ENCODE results near the gene LRRC32. TPM values are rescaled to one million over a fixed set of nuclear protein-coding genes. Genes with fewer than 3 reads are reported as not detected.

The LRRC32 gene
- total RNA-seq, 2 experiments from 2014 or later, result 4.7 to 5.7 TPM

DNA sequence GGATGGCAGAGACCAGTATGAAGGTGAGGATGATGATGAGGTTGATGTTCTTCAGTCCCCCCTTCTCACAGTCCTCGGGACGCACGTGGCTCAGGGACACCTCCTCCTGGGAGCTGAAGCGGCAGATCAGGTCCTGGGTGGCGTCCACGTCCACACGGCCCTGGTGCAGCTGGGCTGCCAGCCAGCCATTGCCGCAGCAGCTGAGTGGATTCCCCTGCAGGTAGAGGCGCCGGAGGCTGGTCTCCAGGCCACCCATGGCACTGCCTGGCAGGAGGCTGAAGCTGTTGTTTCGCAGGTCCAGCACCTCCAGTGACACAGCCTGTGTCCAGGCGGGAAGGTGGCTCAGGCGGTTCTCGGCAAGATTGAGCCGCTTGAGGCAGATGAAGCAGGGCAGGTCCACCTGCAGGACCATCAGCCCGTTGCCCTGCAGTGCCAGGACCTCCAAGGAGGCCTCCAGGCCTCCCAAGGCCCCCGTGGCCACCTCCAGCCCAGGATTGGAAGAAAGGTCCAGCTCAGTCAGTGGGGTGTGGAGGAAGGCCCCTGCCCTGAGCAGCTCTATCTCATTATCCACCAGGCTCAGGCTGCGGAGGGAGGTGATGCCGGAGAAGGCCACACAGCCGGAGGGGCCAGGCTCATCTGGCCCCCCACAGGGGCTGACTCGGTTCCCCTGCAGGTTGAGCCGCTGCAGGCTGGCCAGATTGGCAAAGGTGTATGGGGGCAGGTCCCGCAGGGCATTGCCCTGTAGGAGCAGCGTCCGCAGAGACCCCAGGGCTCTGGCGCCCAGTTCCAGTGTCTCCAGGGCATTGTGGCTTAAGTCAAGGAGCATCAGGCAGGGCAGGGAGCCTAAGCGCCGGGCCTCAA, 10.6 kb downstream of the LRRC32 start:
- Mint-ChIP-seq H3K27me3 (no peaks in the 10 kb centered on the region), H3K36me3 (ENCODE audit: low read depth) (no peaks in the 10 kb centered on the region), H3K27ac (no peak overlapping the region), H3K4me1 (peaks cover 5% of the 10 kb centered on the region), H3K4me3 (no peak overlapping the region), H3K9me3 (ENCODE audit: low read depth) (no peaks in the 10 kb centered on the region)
- no peak for ATAC-seq
- no peak for DNase-seq
- POLR2A ChIA-PET, result no interaction called here
- CTCF ChIA-PET, result no interaction called here
- intact Hi-C loops (cut with DNase I, micrococcal nuclease), result no loop called here

DNA sequence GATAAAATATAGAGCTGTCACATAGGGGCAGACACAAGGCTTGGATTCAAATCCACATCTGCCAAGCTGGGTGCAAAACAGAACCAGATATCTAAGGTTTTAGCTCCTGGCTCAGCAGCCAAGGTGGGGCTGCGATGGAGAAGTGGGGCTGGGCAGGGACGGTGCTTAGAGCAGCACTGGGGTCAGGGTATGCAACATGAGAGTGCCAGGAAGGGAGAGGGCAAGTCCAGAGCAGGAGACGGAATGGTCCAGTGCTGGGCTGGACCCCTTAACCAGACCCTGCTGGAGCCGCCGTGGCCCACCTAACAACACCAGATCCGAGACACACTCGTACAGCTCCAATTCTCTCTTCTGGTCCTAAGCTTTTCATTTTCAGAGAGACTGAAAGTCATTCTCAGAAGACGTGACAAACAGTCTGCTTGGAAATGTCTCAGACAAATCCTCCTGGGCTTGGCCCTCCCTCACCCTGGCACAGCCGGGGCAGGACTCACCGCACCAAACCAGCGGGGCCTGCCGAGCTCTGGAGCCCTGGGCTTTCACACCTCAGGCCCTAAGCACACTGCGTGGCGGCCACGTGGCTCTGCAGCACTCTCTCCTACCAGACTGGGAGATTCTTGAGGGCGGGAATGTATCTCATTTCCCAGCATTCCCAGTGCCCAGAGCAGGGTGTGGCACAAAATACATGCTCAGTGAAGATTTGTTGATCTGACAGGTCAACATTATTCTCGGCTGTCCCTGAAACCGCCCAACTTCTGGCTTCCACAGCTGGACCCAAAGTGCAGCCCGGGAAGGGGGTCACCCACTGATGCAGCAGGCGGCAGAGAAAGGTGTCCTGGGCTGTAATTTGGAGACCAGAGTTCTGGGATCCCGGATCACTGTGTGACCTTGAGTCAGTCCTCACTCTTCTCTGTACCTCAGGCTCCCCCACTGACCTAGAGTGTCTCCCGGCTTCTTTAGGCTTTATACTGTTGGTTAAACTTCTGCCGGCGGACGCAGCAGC, 11.6 kb downstream of the LRRC32 start:
- Mint-ChIP-seq H3K27ac (no peak overlapping the region), H3K27me3 (peaks cover 3% of the 10 kb centered on the region), H3K9me3 (ENCODE audit: low read depth) (no peaks in the 10 kb centered on the region), H3K4me3 (no peak overlapping the region), H3K4me1 (no peaks in the 10 kb centered on the region), H3K36me3 (ENCODE audit: low read depth) (no peaks in the 10 kb centered on the region)
- ChIA-PET POLR2A (no interaction called here), CTCF (interaction anchor here (1.5 kb wide), 1 partner anchor 21 kb away, joined by 8 read pairs; no protein-coding TSS in a partner anchor)
- DNase-seq (no peak), ATAC-seq (no peak)
- intact Hi-C loops (cut with DNase I, micrococcal nuclease), result no loop called here

DNA sequence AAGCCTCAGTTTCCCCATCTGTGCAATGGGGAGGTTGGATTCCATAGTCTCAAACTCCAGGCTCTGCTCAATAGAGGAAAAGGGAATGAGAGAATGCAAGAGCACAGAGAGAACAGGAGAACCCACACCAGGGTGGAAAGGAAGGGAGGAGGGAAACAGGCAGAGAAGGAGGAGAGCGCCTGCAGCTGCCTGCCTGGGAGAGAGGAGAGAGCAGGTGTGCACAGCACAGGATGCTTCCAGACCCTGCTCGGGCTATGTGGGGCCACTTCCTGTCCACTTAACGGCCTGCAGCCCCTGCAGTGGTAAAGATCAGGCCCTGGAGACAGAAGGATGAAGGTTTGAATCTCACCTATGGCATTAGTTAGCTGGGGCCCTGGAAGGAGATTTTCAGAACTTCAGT, 12.3 kb downstream of the LRRC32 start:
- no peaks in the 10 kb centered on the region for H3K9me3 Mint-ChIP-seq (ENCODE audit: low read depth)
- ATAC-seq (no peak), DNase-seq (no peak)
- intact Hi-C loops (cut with DNase I, micrococcal nuclease), result no loop called here
- CTCF ChIA-PET, result interaction anchor here (1.5 kb wide), 1 partner anchor 22 kb away, joined by 8 read pairs; no protein-coding TSS in a partner anchor
- no peaks in the 10 kb centered on the region for H3K36me3 Mint-ChIP-seq (ENCODE audit: low read depth)
- H3K27me3 Mint-ChIP-seq, result peaks cover 5% of the 10 kb centered on the region
- POLR2A ChIA-PET, result no interaction called here
- H3K27ac Mint-ChIP-seq, result no peak overlapping the region
- no peaks in the 10 kb centered on the region for H3K4me1 Mint-ChIP-seq
- no peak overlapping the region for H3K4me3 Mint-ChIP-seq

DNA sequence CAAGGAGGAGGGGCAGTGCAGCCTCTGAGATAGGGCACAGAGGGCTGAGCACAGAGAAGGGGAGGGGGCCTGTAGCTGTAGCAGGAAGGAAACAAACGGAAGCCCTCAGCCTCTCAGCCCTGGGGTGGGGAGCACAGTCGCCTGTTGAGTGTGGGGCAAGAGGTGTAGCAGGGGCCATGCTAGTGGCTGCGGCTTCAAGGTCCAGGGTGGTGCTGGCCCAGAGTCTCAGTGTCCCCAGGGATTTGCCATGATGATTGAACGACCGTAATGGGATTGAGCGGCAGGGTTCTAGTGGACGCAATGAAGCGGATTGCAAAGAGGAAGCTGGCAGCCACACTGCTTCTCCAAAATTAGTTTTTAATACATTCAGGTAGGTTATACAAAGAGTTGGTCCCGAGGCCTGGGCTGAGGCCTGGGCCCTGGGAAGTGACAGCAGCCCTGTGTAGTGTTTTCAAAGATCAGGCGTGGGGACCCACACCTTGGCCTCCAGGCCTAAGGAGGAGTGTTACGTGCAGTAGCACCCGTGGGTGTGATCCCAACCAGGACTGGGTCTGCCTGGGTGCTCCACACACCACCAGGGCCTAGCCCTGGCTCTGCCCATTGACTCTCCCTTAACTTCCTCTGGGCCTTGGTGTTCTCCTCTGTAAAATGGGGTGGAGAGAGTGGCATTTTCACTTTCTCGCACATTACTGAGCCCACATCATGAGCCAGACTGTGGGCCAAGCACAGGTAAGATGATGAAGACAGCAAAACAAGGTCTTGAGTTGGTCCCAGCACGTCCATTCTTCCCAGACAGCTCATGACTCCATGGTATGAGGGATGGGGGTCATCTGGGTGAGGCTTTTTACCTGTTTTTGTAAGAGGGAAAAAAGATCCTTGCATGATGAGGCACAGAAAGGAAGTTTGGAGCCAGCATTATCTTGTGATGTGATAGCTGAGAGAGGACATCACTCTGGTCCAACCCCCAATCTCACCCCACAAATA, 13.1 kb downstream of the LRRC32 start:
- Mint-ChIP-seq H3K4me1 (no peaks in the 10 kb centered on the region), H3K27me3 (peaks cover 5% of the 10 kb centered on the region), H3K9me3 (ENCODE audit: low read depth) (no peaks in the 10 kb centered on the region), H3K36me3 (ENCODE audit: low read depth) (no peaks in the 10 kb centered on the region), H3K4me3 (no peak overlapping the region), H3K27ac (no peak overlapping the region)
- POLR2A ChIA-PET, result no interaction called here
- CTCF ChIA-PET, result interaction anchor here (0.7 to 1.5 kb wide), 2 partner anchors 22 to 1180 kb away, joined by 4 to 8 read pairs; no protein-coding TSS in a partner anchor
- ATAC-seq (no peak), DNase-seq (no peak)
- intact Hi-C loops (cut with DNase I, micrococcal nuclease), result no loop called here

DNA sequence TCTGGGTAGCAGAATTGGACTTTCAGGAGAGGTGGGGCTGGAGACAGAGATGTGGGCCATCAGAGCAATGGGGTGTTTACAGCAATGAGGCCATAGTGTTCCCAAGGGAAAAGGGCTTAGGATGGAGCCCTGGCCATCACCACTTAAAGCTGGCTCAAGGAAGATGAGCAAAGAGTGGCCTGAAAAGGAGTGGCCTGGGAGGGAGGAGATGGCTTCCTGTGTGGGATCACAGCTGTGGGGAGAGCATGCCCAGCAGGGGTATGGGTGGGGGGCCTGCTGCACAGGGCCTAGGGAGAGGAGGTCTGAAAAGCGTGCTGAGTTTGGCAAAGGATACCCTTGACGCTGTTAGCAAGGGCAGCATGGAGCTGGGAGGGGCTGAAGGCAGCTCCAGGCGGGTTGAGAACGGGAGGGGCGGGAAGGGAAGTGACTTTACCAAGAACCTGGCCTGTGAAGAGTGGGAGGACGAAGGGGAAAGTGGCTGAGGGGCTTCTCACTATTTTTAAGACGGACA, 13.9 kb downstream of the LRRC32 start:
- DNase-seq (no peak), ATAC-seq (no peak)
- Mint-ChIP-seq H3K4me3 (no peak overlapping the region), H3K27me3 (peaks cover 5% of the 10 kb centered on the region), H3K27ac (no peak overlapping the region), H3K9me3 (ENCODE audit: low read depth) (no peaks in the 10 kb centered on the region), H3K4me1 (no peaks in the 10 kb centered on the region), H3K36me3 (ENCODE audit: low read depth) (no peaks in the 10 kb centered on the region)
- intact Hi-C loops (cut with DNase I, micrococcal nuclease), result no loop called here
- ChIA-PET POLR2A (no interaction called here), CTCF (no interaction called here)

DNA sequence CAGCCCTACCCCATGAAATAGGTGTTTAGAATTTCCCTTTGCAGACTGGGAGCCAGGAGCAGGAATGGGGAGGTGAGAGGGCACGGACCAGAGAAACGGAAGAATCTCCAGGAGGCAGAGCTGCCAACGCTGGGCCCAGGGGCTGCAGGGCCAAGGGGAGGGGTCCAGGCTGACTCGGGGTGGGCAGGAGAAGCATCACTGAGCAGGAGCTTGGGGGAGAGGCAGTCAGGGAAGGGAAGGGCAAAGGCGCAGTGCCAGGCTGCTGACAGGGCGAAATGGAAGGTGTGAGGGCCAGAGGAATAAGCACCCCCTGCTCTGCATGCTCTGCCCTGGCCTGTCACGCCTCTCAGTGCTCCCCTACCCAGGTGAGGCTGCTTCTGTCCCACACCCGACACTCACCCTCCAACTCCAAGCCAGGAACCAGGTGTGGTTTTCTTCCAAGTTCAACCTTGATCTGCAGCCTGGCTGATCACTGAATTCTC, 14.5 kb downstream of the LRRC32 start:
- POLR2A ChIA-PET, result no interaction called here
- peaks cover 5% of the 10 kb centered on the region for H3K27me3 Mint-ChIP-seq
- H3K4me1 Mint-ChIP-seq, result no peaks in the 10 kb centered on the region
- H3K4me3 Mint-ChIP-seq, result no peak overlapping the region
- H3K9me3 Mint-ChIP-seq (ENCODE audit: low read depth), result no peaks in the 10 kb centered on the region
- ATAC-seq, result no peak
- no peak overlapping the region for H3K27ac Mint-ChIP-seq
- H3K36me3 Mint-ChIP-seq (ENCODE audit: low read depth), result no peaks in the 10 kb centered on the region
- CTCF ChIA-PET, result no interaction called here
- no peak for DNase-seq
- intact Hi-C loops (cut with DNase I, micrococcal nuclease), result no loop called here

DNA sequence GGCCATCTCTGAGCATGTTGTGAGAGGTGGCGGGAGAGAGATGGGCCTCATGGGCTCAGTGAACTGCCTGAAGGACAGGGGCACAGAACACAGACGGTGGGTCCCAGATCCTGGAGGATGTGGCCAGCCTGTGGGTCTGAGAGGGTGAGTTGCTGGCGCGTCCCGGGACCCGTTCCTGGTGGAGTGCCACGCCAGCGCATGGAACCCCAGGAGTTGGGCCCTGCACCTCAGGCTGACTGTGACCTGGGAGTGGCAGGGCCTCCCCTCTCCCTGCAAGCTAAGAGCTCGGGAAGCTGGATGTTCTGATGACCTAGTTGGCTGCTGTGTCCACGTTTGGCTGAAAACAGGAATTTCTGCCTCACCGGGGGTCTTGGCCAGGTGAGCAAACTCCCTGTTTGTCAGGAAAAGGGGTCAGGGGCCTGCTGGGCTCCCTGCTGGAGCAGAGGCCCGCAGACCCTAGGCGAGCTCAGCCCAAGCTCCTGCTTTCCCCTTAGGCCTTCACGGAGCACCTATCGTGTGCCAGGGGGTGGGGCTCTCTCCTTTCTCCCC, 15.0 kb downstream of the LRRC32 start:
- ChIA-PET CTCF (no interaction called here), POLR2A (no interaction called here)
- Mint-ChIP-seq H3K4me3 (no peak overlapping the region), H3K4me1 (no peaks in the 10 kb centered on the region), H3K27me3 (peaks cover 7% of the 10 kb centered on the region), H3K36me3 (ENCODE audit: low read depth) (no peaks in the 10 kb centered on the region), H3K9me3 (ENCODE audit: low read depth) (no peaks in the 10 kb centered on the region), H3K27ac (no peak overlapping the region)
- no peak for ATAC-seq
- intact Hi-C loops (cut with DNase I, micrococcal nuclease), result no loop called here
- DNase-seq, result no peak

DNA sequence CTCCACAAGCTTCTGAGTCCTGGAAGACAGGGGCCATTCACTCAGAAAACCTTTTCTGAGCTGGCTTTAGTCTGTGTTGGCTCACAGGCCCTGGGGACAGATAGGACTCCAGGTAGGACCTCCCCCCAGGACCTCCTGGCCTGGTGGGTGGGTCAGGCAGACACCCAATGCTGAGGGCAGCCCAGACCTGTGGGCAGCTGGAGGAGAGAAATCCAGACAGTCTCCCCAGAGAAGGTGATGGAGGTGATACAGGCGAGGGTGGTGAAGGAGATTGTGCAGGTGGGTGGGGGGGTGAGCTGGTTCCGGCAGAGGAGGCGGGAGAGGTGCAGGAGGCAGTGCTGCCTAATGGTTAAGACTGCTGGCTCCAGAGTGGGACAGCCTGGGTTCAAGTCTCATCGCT, 15.6 kb downstream of the LRRC32 start:
- ATAC-seq (no peak), DNase-seq (no peak)
- ChIA-PET POLR2A (no interaction called here), CTCF (interaction anchor here (1.1 kb wide), 1 partner anchor 16 kb away, joined by 3 read pairs; no protein-coding TSS in a partner anchor)
- no peaks in the 10 kb centered on the region for H3K4me1 Mint-ChIP-seq
- no peaks in the 10 kb centered on the region for H3K36me3 Mint-ChIP-seq (ENCODE audit: low read depth)
- intact Hi-C loops (cut with DNase I, micrococcal nuclease), result no loop called here
- no peaks in the 10 kb centered on the region for H3K9me3 Mint-ChIP-seq (ENCODE audit: low read depth)
- no peak overlapping the region for H3K4me3 Mint-ChIP-seq
- H3K27me3 Mint-ChIP-seq, result peaks cover 9% of the 10 kb centered on the region
- H3K27ac Mint-ChIP-seq, result no peak overlapping the region

DNA sequence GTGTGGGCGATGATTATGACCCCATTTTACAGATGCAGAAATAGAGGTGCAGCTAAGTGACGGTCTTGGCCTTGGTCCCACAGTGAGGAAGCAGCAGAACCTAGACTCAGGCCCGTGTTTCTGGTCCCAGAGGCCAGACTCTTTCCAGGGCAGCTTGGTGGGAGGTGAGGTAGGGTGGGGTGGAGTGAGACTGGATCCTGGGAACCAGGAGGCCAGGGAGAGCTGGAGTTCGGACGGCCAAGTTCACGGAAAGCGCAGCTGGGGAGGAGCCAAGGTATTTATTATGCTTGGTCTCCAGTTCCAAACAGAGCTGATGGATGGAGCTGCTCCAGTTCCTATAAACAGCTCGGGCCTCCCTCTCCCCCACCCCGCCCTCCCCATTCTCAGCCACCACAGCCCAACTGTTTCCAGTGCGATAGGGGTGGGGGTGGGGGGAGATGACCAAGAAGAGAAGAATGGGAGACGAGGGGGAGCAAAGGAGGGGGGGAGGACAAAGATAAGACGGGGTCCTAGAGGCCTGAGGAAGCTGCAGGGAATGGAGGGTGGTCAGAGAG, 16.2 kb downstream of the LRRC32 start:
- H3K27ac Mint-ChIP-seq, result no peak overlapping the region
- DNase-seq (no peak), ATAC-seq (no peak)
- no peaks in the 10 kb centered on the region for H3K4me1 Mint-ChIP-seq
- ChIA-PET CTCF (interaction anchor here (1.1 kb wide), 1 partner anchor 17 kb away, joined by 3 read pairs; no protein-coding TSS in a partner anchor), POLR2A (no interaction called here)
- no peaks in the 10 kb centered on the region for H3K36me3 Mint-ChIP-seq (ENCODE audit: low read depth)
- intact Hi-C loops (cut with DNase I, micrococcal nuclease), result no loop called here
- no peaks in the 10 kb centered on the region for H3K9me3 Mint-ChIP-seq (ENCODE audit: low read depth)
- no peak overlapping the region for H3K4me3 Mint-ChIP-seq
- H3K27me3 Mint-ChIP-seq, result peaks cover 9% of the 10 kb centered on the region

DNA sequence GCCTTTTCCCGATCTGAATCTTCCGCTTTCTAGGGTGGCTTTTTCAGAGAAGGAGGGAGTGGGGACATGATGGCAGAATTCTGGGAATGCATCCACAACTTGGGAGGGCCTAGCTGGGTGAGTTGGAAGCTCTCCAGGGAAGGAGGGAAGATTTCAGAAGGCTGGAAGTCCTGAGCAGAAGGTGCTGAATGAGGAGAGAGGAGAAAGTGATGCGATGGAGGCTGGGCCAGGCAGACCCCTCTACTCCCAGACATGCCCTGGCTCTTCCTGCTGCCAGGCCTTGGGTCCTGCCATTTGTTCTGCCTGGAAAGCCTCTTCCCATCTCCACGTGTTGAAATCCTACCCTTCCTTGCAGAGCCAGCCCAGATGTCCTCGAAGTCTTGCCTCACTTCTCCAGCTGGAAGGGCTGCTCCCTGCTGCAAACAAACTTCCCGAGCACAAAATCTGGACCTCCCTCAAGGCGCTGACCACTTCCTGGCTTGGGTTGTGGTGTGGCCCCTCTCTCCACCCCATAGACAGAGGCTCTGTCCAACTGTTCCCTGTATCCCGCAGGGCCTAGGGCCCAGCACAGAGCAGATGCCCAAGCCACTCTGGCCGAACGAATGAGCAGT, 16.8 kb downstream of the LRRC32 start:
- ChIA-PET CTCF (interaction anchor here (1.1 kb wide), 1 partner anchor 18 kb away, joined by 3 read pairs; no protein-coding TSS in a partner anchor), POLR2A (no interaction called here)
- no peaks in the 10 kb centered on the region for H3K4me1 Mint-ChIP-seq
- H3K27me3 Mint-ChIP-seq, result peaks cover 15% of the 10 kb centered on the region
- no peak for DNase-seq
- no peak overlapping the region for H3K27ac Mint-ChIP-seq
- ATAC-seq, result no peak
- no peaks in the 10 kb centered on the region for H3K36me3 Mint-ChIP-seq (ENCODE audit: low read depth)
- H3K9me3 Mint-ChIP-seq (ENCODE audit: low read depth), result no peaks in the 10 kb centered on the region
- no peak overlapping the region for H3K4me3 Mint-ChIP-seq
- intact Hi-C loops (cut with DNase I, micrococcal nuclease), result no loop called here

Data from activated CD4-positive, alpha-beta T cell treated with anti-CD3 and anti-CD28 coated beads for 36 hours (primary cell).